Peyer's patch (tissue), 4 donors: ENCODE data around the gene SGPP1.

Experiments used
- CTCF ChIP-seq, 6 experiments: fragments of 450-650 bp in 4 of 6; fragments of 200-600 bp in 2 of 6; sonication (generic) in 1 of 6; IDR thresholded peaks; one replicate each; pipeline ENCODE4 v1.5.1; 2017 to 2019; ENCODE audit warnings: antibody characterized with exemption in 6 of 6, mild to moderate bottlenecking in 3 of 6, moderate library complexity in 1 of 6
- POLR2A ChIP-seq, 2 donors: fragments of 450-650 bp; IDR thresholded peaks; one replicate each; pipeline ENCODE4 v1.5.1; 2017; ENCODE audit warnings: antibody characterized with exemption in 2 of 2, mild to moderate bottlenecking in 2 of 2, moderate library complexity in 2 of 2

- TF ChIP-seq POLR2A (IDR thresholded peaks at IDR 0.05): no peak
- TF ChIP-seq CTCF (IDR thresholded peaks at IDR 0.05): no peak
Observed at GRCh38 chr14:63678536-63678935, 49.3 kb downstream of the SGPP1 start.
